ENCODE data around the gene PCIF1.

PCIF1 gene

DNA sequence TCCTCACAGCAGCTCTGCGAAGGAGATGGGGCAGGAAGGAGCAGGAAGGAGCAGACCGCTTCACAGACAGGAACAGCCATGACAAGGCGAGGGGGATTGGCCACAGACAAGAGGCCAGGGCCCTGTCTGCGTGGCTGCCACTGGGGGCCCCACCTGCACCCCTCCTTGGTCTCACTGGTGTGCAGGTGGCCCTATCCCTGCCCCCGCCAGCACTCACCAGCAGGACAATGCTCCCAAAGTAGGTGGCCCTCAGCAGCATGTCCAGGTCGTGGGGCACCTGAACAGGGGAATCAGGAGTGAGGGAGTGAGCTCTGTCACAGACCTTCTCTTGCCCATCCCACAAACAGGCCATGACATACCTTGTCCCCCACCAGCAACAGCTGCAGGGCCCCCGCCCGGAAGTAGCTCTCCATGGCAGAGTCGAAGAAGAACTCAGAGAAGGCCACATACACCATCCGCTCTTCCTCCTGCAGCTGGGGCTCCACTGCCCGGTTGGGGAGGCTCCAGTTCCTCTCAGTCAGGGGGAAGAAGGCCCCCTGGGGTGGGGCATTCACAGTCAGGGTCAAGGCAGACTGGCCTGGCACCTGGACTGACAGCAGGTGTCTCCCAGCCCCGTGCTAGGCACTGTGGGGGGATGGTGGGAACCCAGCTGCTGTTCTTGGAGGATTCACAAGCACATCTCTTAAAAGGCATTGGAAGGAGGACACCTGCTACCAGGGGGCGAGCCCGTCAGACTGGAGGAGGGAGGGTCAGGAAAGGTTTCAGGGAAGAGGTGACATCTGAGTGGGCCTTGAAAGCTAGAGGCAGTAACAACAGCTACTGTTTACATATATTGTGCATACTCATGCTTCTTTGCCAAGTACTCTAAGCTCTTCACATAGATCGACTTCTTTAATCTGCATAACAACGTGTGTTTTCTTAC, 29.6 kb upstream of the PCIF1 start:
- no peak for DNase-seq

DNA sequence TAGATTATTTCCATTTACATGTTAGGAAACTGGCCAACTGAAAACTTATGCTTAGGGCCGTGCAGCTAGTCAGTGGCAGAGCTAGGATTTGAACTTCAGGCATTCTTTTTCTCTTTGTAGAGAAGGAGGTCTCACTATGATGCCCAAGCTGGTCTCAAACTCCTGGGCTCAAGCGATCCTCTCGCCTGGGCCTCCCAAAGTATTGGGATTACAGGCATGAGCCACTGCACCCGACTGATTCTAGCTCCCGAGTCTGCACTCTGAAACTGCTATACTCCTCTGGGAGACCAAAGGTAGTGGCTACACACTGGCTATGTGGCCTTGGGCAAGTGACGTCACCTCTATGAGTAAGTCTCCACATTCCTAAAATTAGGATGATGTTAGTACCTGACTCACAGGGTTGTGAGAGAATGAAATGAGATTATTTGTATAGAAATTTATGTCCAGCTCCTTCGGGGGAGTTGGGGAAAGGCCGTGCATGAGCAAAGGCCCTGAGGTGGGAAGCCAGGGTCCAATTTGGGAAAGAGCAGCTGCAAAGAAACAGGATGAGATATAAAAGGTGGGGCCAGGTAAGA, 28.9 kb upstream of the PCIF1 start:
- DNase-seq = no peak

DNA sequence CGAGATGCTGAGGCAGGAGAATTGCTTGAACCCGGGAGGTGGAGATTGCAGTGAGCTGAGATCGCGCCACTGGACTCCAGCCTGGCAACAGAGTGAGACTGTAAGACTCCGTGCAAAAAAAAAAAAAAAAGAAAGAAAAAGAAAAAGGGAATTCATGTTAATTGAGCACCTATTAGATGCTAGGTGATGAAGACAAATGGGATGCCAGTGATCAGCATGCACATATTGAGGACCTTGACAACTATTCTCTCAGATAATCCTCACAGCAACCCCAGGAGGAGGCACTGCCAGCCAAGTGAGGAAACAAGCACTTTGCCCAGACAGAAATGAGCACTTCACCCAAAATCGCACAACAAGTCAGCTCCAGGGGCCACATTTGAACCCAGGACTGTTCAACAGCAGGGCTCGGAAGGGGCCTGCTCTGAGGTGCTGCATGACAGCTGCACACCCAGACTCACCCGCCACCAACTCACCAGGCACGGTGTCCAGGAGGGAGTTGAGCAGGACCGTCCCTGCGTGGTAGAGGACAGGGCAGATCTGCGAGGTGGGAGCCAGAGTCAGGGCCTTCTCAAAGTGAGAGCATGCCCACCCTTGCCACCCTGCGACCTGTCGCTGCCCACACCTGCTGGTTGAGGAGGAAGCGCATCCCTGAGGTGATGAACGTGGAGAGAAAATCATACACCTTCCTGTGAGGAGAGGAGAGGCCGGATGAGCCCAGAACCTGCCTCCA, 27.1 kb upstream of the PCIF1 start:
- DNase-seq = no peak

DNA sequence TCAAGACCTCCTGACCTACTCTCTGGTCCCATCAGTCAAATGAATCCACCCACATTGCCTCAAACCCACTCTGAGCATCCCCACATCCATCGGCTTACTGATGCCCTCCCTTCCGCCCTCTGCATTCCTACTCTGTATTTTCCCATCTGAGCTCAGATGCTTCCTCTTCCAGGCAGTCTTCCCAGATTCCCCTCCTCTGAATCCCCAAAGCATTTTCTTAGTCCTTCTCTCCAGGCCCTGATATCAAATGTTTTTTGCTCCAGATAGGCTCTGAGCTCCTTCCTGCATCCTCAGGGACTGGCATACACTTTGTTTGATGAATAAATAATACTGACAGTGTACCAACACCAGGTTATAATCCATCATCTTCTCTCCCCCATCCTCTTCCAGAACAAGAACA, 26.4 kb upstream of the PCIF1 start:
- no peak for DNase-seq

DNA sequence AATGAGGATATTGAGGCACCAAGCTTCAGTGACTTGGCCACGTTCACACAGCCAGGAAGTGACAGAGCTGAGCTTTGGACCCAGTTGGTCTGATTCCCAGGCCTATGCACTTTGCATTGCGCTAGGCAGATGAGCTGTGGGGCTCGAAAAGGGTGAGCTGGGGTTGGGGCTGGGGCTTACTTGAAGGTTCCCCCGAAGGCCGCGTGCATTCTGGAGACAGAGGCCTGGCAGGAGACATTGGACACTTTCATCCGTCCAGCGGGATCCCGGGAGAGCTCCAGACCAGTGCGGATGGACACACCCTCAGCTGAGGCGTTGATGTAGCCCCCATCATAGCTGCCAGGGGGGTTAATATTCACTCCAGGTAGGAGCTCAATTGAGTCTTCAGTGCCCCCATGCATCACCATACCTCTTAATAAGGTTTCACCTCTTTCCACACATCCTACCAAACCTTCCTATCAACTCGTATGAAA, 25.1 kb upstream of the PCIF1 start:
- no peak for DNase-seq

DNA sequence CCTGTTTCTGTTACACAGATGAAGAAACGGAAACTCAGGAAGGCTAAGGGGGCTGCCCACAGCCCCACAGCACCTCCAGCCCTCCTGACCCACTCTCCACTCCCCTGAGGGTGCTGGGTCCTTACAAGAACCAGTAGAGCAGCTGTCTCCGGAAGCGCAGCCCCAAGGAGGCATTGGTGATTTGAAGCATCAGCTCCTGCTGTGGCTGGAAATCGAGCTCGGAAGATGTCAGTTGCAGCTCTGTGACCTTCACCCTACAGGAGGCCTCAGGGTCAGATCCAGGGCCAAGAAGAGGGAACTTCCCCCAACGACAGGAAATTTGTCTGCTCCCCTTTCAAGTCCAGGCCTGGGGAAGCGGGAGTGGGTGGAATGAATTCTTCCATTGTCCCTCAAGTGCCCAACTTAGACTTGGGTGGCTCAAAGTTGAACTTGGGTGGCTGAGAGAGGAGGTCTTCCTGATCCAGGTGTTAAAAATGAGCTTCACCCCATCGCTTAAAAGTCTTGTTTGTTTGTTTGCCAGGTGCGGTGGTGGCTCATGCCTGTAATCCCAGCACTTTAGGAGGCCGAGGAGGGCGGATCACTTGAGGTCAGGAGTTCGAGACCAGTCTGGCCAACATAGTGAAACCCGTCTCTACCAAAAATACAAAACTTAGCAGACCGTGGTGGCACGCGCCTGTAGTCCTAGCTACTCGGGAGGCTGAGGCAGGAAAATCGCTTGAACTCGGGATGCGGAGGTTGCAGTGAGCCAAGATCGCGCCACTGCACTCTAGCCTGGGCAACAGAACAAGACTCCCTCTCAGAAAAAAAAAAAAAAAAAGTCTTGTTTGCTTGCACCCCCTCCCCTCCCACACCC, 24.4 kb upstream of the PCIF1 start:
- DNase-seq = no peak

DNA sequence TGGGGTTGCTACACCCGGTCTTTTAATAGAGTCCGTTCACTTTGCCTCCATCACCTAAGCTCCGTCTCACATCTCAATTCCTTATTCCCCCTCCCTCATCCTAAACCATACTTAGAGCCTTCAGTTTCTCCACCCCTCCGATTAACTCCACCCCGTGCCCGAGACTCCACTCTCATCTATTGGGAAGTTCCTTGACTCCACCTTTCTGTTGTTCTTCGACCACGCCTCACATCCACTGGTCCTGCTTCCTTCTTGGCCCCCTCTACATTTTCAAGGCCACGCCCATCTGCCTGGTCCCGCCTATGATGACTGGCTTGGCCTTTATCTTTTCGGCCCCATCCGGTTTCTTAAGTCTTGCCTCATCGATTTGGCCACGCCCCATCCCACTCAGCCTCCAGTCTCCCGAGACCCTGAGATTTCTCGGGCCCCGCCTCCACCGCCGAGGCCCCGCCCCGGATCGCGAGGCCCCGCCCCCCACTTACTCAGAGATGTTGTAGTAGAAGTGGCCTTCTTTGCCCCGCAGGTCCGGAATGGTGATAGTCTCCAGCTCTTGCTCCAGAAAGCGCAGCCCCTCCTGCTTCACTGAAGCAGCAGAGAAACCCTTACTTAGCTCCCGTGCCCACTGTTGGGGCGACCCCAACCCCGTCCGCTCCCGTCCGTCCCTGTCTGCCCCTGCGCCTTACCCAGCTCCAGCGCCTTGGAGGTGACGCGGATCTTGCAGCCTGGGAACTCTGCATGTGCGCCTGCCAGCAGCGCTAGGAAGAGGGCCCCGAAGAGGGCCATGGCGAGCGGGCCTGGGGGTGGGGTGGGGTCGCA, 23.6 kb upstream of the PCIF1 start:
- peak; percentile 51 for DNase-seq

DNA sequence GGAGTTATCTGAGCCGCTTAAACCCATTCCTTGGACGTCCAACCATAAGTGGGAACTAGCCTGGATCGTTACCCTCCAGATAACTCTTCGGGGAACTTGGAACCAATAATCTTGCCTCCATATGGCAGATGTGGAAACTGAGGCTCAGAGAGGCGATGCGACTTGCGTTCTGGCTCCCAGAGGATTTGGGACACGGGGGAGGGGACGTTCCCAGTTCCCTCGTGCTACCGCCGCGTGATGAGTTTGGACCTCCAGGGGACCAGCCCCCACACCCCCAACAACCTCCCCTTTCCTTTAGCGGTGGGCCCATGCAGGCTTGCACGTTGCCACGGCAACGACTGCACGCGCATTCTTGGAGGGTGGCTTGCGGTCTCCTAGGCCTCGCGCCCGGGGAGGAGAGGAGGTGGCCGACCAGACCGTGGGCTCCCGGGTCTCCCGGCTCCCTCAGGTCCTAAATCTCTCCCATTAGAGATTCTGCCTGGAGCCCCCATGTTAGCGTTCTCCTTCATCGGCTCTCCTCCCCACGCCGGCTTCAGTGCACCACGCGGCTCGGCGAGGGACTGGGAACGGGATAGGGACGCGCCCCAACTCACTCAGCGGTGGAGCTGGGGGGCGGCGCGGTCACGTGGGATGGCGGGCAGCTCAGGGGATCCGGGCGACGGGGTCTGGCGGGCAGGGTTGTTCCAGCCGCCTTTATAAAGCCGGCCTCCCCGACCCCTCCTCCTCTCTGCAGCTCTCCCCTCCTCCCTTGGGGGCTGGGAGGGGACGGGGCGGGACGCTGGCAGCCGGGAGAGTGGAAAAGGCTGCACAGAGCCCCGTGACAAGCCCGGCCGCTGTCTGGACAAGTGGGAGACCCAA, 22.8 kb upstream of the PCIF1 start, which contains the start of gene PLTP:
Gene PLTP (minus strand): TSS at position 670 of the 858 bp plus-strand sequence. CDS start 703 bp downstream, outside the sequence.
- DNase-seq = no peak

DNA sequence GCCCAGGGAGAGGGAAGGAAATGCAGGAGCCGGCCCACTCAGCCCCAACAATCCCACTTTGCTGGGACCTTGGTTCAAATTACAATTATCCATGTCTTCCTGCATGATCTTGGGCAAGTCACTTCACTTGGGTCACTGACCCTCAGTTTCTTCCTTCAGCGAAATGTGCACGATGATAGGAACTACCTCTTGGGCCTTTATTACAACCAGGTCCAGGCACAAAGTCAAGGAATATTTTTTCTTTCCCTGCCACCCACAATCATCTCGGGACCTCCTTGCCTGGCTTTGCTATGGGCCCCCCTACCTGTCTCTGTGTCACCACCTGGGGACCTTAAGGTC, 22.2 kb upstream of the PCIF1 start:
- no peak for DNase-seq

DNA sequence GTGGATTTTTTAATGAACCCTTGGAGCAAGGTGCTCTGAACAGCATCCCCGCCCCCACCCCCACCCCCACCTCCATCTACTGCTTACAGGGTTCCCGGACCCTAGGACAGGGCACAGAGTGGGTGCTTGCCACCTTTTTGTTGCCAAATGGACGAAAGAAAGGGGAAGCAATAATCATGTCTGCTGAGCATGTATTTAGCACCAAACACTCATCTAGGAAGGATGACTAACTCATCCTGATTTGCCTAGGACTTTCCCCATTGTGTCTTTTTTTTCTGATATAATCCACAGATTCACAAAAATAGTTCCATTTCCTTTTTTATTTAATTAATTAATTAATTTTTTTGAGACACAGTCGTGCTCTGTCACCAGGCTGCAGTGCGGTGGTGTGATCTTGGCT, 21.4 kb upstream of the PCIF1 start:
- no peak for DNase-seq

DNA sequence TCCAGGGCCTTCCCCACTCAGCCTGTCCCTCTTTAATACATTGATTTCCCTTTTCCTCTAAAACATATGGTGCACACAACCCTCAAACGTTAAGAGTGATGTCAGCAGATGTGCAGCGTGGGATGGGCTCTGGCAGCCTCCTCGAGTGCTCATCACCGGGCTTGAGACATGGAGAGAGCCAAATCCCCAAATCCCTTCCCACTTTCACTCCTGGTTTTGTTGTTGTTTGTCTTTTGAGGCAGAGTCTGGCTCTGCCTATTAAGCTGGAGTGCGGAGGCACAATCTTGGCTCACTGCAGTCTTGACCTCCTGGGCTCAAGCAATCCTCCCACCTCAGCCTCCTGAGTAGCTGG, 16.7 kb upstream of the PCIF1 start:
- DNase-seq = no peak

DNA sequence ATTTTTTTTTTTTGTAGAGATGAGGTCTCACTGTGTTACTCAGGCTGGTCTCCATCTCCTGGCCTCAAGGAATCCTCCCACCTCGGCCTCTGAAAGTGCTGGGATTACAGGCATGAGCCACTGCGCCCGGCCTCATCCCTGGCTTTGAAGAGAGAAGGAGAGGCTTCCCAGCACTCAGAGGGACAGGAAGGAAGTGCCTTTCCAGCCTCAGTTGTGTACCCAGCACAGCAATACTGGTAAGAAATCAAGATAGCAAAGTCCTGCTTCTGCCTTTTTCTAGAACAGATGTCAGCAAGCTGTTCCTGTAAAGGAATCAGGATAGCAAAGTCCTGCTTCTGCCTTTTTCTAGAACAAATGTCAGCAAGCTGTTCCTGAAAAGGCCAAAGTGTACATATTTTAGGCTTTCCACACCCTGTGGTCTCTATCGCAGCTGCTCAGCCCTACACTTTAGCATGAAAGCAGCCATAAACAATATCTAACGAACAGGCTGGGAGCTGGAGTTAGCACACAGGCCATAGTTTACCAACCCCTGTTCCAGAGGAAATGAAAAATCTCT, 16.2 kb upstream of the PCIF1 start:
- no peak for DNase-seq

DNA sequence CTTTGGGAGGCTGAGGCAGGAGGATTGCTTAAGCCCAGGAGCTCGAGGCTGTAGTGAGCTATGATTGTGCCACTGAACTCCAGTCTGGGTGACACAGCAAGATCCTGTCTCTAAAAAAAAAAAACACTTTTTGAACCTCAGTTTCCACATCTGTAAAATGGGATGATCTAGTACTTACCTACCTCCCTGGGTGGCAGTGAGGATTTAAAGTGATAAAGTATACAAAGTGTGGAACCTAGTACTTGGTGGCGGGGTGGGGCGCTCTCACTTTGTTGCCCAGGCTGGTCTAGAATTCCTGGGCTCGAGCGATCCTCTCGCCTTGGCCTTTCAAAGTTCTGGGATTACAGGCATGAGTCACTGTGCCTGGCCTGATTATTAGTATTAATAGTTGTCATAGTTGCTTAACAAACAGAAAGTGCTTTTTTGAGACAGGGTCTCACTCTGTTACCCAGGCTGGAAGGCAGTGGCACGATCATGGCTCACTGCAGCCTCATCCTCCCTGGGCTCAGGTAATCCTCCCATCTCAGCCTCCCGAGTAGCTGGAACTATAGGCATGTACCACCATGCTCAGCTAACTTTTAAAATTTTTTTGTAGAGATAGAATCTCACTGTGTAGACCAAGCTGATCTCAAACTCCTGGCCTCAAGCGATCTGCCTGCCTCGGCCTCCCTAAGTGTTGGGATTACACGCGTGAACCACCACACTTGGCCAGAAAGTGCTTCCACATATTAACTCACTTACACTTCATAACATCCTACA, 15.5 kb upstream of the PCIF1 start:
- no peak for DNase-seq

DNA sequence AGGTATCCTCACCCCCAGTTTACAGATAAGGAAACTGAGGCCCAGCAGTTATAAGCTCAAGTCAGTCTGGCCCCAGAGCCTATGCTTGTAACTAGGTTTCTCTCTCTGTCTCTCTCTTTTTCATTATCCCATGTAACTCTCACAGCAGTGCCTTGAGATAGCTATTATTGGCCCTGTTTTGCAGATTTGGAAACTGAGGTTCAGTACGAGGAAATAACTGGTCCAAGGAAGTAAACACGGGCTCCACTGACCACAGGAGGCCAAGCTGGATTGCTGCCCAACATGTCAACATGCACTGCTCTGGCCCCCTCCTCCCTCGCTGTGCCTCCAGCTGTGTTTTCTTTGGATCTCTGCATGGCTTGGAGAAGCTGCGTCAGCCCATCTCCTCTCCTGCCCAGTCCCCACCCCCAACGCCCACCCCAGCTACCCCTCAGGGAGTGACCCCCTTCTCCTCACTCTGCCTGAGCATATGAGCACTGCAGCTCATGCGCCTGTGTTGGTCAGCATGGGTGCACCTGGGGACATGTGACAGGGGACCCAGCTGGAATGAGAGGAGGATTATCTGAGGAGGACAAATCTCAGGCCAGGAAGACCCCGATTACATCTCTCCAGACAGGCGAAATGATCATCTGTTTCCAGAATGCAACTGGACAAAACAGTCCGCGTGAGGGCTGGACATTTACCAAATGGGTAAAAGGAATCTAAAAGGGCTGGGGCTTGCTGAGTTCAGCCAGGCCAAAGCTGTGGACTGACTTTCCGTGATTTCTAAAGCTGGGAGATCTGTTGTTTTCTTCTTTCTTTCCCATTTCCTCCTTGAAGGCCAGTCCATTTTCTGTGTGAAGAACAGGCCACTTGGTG, 14.7 kb upstream of the PCIF1 start:
- no peak for DNase-seq

DNA sequence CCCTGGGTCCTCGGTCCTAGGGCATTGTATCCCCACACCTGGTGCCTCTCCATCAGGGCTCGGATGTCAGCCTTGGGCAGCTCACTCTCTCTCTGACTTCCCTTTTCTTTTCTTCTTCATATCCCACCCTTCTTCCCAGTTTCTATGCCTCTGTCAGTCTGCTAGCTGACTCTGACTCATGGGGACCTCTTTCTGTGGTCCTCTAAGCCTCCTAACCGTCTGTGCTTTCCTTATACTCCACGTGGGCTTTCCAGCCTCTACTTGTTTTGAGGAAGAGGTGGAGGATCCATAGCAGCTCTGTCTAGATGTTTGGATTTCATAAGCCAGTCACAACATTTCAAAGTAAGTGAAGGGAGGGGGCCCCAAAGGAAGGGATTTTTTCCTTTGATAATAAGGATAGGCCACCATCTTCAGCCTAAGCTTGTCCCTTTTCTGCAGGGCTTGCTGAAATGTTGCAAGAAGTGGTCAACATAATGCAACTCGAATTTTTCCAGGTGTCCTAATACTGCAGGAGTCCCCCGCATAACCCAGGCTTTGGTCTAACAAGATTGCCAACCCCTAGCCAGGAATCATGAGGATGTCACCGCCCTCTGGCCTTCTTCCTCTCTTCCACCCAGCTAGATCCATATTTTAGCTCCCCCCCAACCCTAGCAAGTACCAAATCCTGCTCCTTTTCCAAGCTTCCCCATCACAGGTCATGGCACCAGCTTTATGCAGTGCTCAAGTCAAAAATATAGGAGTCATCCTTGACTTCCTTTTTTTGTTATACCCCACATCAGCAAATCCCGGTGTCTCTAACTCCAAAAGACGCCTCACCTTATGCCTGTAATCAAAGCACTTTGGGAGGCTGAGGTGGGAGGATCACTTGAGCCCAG, 13.8 kb upstream of the PCIF1 start:
- DNase-seq = no peak

DNA sequence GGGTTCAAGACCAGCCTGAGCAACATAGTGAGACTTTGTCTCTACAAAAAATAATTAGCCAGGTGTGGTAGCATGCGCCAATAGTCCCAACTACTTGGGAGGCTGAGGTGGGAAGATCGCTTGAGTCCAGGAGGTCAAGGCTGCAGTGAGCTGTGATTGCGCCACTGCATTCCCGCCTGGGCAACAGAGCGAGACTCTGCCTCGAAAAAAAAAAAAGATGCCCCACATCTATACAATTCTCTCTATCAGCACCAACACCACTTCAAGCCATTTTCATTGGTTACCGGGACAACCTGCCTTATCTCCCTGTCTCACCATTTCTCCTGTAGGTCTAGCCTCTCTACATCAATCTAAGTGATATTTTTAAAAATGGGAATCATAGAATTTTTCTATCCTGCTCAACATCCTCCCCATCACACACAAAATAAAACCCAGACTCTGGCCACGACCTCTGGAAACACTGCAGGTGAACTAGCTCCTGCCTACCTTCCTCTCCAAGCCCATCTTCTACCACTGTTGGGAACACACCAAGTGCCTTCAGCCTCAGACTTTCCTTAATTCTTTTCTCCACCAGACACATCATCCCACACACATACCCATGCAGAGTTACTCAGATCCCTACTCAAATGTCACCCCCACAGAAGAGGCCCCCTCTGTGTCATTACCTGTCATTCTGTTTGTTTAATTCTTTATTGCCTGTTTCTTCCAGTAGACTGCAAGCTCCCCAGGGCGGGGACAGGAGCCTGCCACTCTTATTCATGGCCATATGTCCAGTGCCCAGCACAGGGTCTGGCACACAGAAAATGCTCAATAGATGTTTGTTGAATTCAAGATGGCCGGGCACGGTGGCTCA, 12.9 kb upstream of the PCIF1 start:
- DNase-seq = no peak
